Measurements from ENCODE around the gene NGDN.

The NGDN gene

DNA sequence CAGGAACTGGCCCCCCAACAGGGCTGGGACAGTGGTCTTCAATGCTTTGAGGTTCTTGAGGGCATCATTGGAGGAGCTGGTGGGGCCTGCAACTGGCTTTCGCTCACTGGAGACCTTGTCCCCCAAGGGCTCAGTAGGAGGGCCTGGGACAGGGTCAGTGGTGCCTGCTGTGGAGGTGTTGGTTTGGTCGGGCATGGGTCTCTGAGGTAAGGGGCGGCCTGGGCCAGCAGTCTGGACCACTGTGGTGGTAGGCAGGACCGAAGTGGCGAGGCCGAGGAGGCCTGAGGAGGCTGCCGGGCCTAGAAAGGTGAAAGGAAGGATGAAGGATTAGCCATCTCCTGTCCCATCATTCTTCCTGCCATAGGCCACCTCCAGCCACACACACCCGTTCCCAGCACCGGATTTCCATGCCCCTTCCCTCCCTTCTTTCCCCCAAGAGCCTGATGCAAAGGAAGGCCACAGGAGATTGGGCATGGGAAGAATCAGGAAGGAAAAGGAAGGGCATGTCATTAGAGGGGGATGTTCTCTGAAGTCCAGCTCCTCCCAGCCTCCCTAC lies 53.2 kb downstream of the NGDN start:
- no peak for DNase-seq (ENCODE audit: low read depth)

DNA sequence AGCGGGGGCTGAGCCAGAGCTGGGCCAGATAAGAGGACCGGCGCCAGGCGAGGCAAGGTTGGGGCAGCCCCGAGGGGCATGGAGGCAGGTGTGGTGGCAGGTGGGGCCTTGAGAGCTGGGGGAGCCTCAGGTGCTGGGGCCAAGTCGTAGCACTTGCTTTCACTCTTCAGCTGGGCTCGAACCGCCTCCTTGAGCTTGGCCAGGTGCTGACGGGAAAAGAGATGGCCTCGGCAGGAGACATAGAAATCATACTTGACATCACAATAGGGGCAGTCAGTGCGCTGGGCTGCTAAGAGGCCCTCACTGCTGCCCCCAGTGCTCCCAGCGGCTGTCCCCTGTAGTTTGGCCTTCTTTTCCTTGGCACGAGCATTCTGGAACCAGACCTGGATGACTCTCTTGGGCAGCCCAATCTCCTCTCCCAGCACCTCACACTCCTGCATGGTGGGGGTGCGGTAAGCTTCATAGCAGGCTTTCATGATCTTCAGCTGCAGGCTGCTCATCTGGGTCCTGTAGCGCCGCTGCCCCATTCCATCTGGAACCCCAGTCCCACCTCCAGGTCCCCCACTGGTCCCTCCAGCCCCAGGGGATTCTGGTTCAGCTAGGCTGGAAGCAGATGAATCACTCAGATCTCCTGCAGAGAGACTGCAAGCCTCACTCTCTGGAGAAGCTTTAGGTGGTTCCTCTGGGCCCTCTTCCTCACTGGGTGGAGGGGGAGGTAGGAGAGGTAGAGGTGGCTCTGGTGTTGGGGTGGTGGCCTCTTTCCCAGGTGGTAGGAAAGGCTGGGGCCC lies 53.9 kb downstream of the NGDN start:
- no peak for DNase-seq (ENCODE audit: low read depth)

DNA sequence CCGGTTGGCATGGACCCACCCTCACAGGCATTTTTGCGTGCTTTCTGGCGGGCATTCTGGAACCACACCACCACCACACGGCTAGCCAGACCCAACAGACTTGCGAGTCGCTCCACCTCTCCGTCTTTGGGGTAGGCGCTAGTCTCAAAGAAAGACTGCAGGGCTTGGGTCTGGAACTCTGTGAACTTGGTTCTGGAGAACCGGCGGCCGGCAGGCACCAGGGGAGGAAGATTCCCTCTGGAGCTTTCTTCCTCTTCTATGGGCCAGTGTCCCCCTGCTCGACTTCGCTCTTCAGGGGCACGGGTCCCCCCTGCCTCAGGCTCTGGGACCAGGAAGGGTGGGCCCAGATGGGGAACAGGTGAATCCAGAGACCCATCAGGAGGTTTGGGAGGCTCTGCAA lies 55.5 kb downstream of the NGDN start:
- no peak for DNase-seq (ENCODE audit: low read depth)

DNA sequence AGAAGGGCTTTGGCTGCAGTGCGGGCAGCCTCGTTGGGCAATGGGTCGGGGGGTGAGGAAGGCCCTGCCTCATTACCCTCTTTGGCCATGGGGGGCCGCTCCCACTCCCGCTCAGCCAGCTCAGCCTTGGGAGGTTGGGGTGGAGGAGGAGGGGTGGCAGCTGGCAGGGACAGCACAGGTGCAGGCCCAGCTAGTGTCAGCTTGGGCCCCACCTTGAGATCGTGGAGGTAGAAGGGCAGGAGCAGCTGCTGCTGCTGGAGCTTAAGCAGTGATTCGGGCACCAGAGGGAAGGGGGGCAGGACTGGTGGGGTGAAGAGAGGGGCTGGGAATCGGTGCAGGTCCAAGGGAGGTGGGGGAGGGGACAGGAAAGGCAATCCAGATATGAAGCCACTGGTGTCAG lies 56.1 kb downstream of the NGDN start:
- DNase-seq (ENCODE audit: low read depth) = no peak
